GM18505 (cell line): ENCODE measurements around the gene BICRAL.
"Not testable (repeated sequence)": the region's sequence is repeated elsewhere in the genome, so short reads cannot be mapped to it uniquely, and the experiment has no call there.

ENCODE experiments used
- ATAC-seq: cut with Tn5 transposase; IDR thresholded peaks from one replicate; pipeline ENCODE4 v1.9.1; 2021; ENCODE audit not compliant: unreplicated experiment
- POLR2A ChIP-seq: IDR thresholded peaks from 4 replicates; pipeline ENCODE4 v1.6.1; 2011; ENCODE audit warnings: borderline replicate concordance; ENCODE audit not compliant: insufficient read depth, insufficient read length; ENCODE audit errors: extremely low read depth

BICRAL gene

GRCh38 chr6:42781796-42782688, at the start of gene BICRAL:
Gene BICRAL (plus strand): TSS chr6:42782052. CDS start chr6:42822023, 39,971 bp downstream.
- TF ChIP-seq POLR2A: peak; percentile 54
- no peak for ATAC-seq

GRCh38 chr6:42733867-42734481, 47.9 kb upstream of the BICRAL start:
- not testable (repeated sequence) for ATAC-seq

- TF ChIP-seq POLR2A: no peak
- no peak for ATAC-seq
Observed at GRCh38 chr6:42735976-42736375, 45.9 kb upstream of the BICRAL start.

GRCh38 chr6:42740725-42741124, 41.1 kb upstream of the BICRAL start:
- TF ChIP-seq POLR2A: no peak
- ATAC-seq: no peak

- no peak for TF ChIP-seq POLR2A
- no peak for ATAC-seq
Observed at GRCh38 chr6:42742116-42742894, 39.5 kb upstream of the BICRAL start.

GRCh38 chr6:42744351-42744893, 37.4 kb upstream of the BICRAL start:
- ATAC-seq: no peak
- peak; percentile 27 for TF ChIP-seq POLR2A

GRCh38 chr6:42745083-42745639, 36.7 kb upstream of the BICRAL start:
- no peak for TF ChIP-seq POLR2A
- no peak for ATAC-seq

GRCh38 chr6:42745640-42746462, 36.0 kb upstream of the BICRAL start, which contains the start of gene TBCC:
Gene TBCC (minus strand): TSS chr6:42746103. CDS start chr6:42746073, 30 bp downstream.
- ATAC-seq: peak; percentile 74
- TF ChIP-seq POLR2A: peak; percentile 98

GRCh38 chr6:42746463-42747391, 35.1 kb upstream of the BICRAL start:
- ATAC-seq: peak; percentile 51
- peak; percentile 86 for TF ChIP-seq POLR2A

GRCh38 chr6:42748203-42748898, 33.5 kb upstream of the BICRAL start:
- no peak for TF ChIP-seq POLR2A
- ATAC-seq: no peak

GRCh38 chr6:42751055-42751454, 30.8 kb upstream of the BICRAL start:
- ATAC-seq: no peak
- TF ChIP-seq POLR2A: no peak
